ENCODE measurements around the gene KRT75.

DNA sequence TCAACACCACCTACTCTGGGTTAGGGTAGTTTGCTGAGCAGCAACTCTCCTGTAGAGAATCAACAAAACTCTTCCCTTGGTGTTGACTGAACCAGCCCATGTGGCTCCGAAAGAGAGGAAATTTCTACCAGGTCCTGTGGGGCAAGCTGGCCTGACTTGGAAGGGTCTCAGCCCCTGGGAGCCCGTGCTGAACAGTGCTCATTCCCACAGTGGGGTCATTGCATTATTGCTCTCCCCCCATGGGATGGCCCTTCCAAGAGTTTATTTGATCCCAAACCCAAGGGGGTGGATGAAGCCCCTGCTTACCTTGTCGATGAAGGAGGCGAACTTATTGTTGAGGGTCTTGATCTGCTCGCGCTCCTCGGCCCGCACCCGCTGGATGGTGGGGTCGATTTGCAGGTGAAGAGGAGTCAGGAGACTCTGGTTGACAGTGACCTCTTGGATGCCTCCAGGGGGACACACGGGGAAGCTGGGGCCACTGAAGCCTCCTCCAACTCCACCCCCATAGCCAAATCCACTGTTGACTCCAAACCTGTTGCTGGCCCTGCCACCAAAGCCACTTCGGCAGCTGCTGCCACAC is 580 bp downstream of the KRT75 start:
- TF ChIP-seq CTCF (IDR thresholded peaks at IDR 0.05; ENCODE audit: borderline replicate concordance, extremely low read depth, low read length, poor library complexity, severe bottlenecking), result no peak
- TF ChIP-seq EZH2 (IDR thresholded peaks at IDR 0.05; ENCODE audit: borderline replicate concordance, low read depth, low read length, severe bottlenecking), result no peak
